ENCODE data around the gene UBE2D3.

DNA sequence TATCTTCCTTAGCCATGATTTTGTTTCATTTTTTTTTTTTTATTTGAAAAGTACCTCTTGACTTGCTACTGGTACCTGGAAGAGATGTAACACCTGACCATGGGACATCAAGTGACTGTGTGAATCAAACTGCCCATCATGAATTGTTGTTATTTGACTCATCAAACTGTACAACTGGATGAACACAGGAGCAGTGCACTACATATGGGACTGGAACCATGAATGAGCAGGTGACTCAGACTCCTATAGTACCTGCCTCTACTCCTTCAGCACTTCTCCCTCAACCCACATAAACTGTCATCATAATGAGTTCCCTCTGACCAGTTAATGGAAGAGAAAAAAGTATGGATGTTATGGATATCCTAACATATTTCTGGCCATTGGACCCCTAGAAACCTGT, 15.9 kb upstream of the UBE2D3 start:
- TF ChIP-seq JUN (IDR thresholded peaks at IDR 0.05) (no peak), RFX5 (IDR thresholded peaks at IDR 0.05) (no peak), NR3C1 (IDR thresholded peaks at IDR 0.05) (no peak), NPAS2 (CRISPR knock-in tag; IDR thresholded peaks at IDR 0.05; ENCODE audit: borderline replicate concordance) (no peak)
- TF ChIP-seq, protein P1, sequence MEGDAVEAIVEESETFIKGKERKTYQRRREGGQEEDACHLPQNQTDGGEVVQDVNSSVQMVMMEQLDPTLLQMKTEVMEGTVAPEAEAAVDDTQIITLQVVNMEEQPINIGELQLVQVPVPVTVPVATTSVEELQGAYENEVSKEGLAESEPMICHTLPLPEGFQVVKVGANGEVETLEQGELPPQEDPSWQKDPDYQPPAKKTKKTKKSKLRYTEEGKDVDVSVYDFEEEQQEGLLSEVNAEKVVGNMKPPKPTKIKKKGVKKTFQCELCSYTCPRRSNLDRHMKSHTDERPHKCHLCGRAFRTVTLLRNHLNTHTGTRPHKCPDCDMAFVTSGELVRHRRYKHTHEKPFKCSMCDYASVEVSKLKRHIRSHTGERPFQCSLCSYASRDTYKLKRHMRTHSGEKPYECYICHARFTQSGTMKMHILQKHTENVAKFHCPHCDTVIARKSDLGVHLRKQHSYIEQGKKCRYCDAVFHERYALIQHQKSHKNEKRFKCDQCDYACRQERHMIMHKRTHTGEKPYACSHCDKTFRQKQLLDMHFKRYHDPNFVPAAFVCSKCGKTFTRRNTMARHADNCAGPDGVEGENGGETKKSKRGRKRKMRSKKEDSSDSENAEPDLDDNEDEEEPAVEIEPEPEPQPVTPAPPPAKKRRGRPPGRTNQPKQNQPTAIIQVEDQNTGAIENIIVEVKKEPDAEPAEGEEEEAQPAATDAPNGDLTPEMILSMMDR (IDR thresholded peaks at IDR 0.05) = no peak
- TF ChIP-seq, protein P2, sequence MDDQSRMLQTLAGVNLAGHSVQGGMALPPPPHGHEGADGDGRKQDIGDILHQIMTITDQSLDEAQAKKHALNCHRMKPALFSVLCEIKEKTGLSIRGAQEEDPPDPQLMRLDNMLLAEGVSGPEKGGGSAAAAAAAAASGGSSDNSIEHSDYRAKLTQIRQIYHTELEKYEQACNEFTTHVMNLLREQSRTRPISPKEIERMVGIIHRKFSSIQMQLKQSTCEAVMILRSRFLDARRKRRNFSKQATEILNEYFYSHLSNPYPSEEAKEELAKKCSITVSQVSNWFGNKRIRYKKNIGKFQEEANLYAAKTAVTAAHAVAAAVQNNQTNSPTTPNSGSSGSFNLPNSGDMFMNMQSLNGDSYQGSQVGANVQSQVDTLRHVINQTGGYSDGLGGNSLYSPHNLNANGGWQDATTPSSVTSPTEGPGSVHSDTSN (IDR thresholded peaks at IDR 0.05) = no peak

Measured in A549 (cell line).